Neural crest cell (in vitro differentiated cells): Measurements from ENCODE around the gene PRRC1. TPM values are rescaled to one million over a fixed set of nuclear protein-coding genes. Genes with fewer than 3 reads are reported as not detected.
A peak's percentile ranks its signal among the peaks of the same experiment; 100 is the strongest.
"Not testable (repeated sequence)": the region's sequence is repeated elsewhere in the genome, so short reads cannot be mapped to it uniquely, and the experiment has no call there.

Experiments
- DNase-seq: peaks from one replicate; pipeline ENCODE4 v3.0.0; 2021; ENCODE audit warnings: low read depth, mixed read lengths, low spot score
- H3K27ac Mint-ChIP-seq: one replicate; pipeline ENCODE4 v1.8.0; 2021; ENCODE audit warnings: mild to moderate bottlenecking, mixed read lengths; ENCODE audit not compliant: unreplicated experiment
- H3K27me3 Mint-ChIP-seq: 2 replicates; pipeline ENCODE4 v1.8.0; 2021; ENCODE audit warnings: low read depth, mild to moderate bottlenecking, mixed read lengths
- H3K36me3 Mint-ChIP-seq: 2 replicates; pipeline ENCODE4 v1.8.0; 2021; ENCODE audit warnings: low read depth, mild to moderate bottlenecking, mixed read lengths
- H3K4me1 Mint-ChIP-seq: 2 replicates; pipeline ENCODE4 v1.8.0; 2021; ENCODE audit warnings: mixed read lengths
- H3K4me3 Mint-ChIP-seq: one replicate; pipeline ENCODE4 v1.8.0; 2021; ENCODE audit warnings: mild to moderate bottlenecking, mixed read lengths
- H3K9me3 Mint-ChIP-seq: 2 replicates; pipeline ENCODE4 v1.8.0; 2021; ENCODE audit warnings: mixed read lengths
- total RNA-seq: library from RNA; stranded (reverse); gene quantifications from 2 replicates; pipeline ENCODE4 v1.2.1, GENCODE V29; 2021
- TF ChIP-seq, protein P1 (sequence below): fragments of 200-600 bp; sonication (generic); conservative IDR thresholded peaks from 2 replicates; pipeline ENCODE4 v1.5.0; 2021; ENCODE audit warnings: antibody characterized with exemption, mild to moderate bottlenecking

The PRRC1 gene
- total RNA-seq, 1 donor from 2014 or later: 58.6 TPM

DNA sequence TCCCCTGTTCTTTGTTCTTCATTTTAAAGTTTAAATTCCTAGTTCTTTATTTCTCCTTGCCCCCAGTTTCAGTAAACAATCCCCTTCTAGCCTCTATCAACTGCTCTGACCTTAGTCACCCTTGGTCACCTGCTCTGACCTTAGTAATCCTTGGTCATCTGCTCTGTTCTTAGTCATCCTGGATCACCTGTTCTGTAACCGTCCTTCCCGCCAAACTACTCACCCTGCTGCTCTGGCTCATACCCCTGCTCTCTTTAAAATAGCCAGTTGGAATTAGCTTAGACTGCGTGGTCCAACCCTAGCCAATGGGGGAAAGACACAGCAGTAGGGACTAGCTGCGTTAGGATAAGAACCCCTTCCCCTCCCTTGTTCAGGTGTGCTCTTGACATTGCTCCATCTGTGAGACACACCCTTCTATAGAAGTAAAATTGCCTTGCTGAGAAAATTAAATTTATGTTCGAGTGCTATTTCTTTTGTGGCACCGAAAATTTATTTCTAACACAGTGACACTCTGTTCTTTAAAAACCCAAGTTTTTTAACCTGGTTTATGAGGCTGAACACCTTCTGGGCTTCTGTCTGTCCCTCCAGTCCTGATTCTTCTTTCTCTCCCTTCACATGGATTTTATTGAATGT lies 3.8 kb downstream of the PRRC1 start:
- H3K9me3 Mint-ChIP-seq: peaks cover 2% of the 10 kb centered on the region
- TF ChIP-seq, protein P1, sequence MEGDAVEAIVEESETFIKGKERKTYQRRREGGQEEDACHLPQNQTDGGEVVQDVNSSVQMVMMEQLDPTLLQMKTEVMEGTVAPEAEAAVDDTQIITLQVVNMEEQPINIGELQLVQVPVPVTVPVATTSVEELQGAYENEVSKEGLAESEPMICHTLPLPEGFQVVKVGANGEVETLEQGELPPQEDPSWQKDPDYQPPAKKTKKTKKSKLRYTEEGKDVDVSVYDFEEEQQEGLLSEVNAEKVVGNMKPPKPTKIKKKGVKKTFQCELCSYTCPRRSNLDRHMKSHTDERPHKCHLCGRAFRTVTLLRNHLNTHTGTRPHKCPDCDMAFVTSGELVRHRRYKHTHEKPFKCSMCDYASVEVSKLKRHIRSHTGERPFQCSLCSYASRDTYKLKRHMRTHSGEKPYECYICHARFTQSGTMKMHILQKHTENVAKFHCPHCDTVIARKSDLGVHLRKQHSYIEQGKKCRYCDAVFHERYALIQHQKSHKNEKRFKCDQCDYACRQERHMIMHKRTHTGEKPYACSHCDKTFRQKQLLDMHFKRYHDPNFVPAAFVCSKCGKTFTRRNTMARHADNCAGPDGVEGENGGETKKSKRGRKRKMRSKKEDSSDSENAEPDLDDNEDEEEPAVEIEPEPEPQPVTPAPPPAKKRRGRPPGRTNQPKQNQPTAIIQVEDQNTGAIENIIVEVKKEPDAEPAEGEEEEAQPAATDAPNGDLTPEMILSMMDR: no peak
- H3K4me1 Mint-ChIP-seq: peaks cover 40% of the 10 kb centered on the region
- peaks cover 22% of the 10 kb centered on the region for H3K36me3 Mint-ChIP-seq
- no peak for DNase-seq
- H3K27ac Mint-ChIP-seq: no peak overlapping the region
- peak overlapping the region; percentile 64 for H3K4me3 Mint-ChIP-seq
- no peaks in the 10 kb centered on the region for H3K27me3 Mint-ChIP-seq

DNA sequence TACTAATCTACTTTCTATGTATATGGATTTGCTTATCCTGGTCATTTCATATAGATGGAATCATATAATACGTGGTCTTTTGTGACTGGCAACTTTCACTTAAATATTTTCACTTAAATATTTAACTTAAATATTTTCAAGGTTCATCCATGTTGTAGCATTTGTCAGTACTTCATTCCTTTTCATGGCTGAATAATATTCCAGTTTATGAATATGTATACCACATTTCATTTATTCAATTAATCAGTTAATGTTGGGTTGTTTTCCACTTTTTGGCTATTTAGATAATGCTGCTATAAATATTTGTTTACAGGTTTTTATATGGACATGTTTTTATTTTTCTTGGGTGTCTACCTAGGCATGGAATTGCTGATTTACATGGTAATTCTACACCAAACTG lies 7.7 kb downstream of the PRRC1 start:
- Mint-ChIP-seq H3K4me3 (no peak overlapping the region), H3K4me1 (peaks cover 15% of the 10 kb centered on the region), H3K9me3 (peaks cover 2% of the 10 kb centered on the region), H3K27ac (no peak overlapping the region), H3K36me3 (peaks cover 37% of the 10 kb centered on the region), H3K27me3 (no peaks in the 10 kb centered on the region)
- DNase-seq: no peak
- TF ChIP-seq, protein P1: no peak

DNA sequence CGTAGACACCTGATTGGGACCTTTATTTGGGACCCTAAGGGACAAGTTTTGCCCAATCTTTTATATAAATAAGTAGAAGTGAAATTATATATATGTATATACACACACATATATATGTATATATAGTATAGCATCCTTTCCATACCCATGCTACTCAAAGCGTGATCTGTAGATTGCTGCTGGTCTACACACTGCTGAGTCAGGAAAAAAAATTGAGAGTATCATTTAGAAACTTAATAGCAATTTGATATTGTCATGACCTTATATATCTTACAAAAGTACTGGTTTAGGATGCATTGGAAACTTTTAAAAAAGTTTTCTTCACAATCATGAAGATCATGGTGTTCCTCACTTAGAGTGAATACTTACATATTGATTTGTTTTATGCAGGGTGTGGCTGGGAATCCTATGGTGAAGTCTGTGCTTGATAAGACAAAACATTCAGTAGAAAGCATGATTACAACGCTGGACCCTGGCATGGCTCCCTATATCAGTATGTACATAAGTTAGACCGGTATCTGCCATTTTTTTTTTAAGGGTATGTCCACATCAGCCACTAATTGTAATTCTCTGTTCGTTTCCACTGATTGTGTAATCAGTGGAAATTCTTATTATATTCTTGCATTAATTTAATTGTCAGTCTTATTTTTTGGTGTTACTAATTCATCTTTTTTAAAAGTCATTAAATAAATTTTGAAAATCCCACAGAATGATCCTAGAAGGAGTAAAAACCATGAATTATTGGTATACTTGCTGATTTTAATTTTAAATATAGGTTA lies 12.7 kb downstream of the PRRC1 start:
- Mint-ChIP-seq H3K36me3 (peaks cover 29% of the 10 kb centered on the region), H3K27ac (no peak overlapping the region), H3K4me3 (no peak overlapping the region), H3K9me3 (no peaks in the 10 kb centered on the region), H3K27me3 (no peaks in the 10 kb centered on the region), H3K4me1 (no peaks in the 10 kb centered on the region)
- TF ChIP-seq, protein P1: no peak
- no peak for DNase-seq

DNA sequence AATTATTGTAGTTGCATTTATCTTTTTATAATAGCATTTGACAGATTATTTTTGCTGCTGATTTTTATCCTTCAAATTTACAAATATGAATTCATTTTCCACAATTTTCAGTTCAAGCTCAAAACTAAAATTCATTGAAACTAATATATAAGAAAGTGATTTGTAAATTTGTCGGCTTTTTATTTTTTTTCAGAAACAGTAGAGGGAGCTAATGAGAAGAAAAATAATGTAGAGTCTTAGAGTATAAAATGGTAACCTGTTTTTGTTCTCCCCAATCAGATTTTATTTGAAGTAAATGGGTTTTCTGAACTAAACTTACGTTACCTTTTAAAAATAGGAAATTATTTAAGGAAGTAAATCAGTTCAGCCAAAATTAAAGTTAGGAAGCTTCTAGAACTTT lies 19.2 kb downstream of the PRRC1 start:
- TF ChIP-seq, protein P1: peak; percentile 65
- no peak for DNase-seq
- peaks cover 52% of the 10 kb centered on the region for H3K36me3 Mint-ChIP-seq
- H3K27ac Mint-ChIP-seq: no peak overlapping the region
- no peak overlapping the region for H3K4me3 Mint-ChIP-seq
- H3K27me3 Mint-ChIP-seq: no peaks in the 10 kb centered on the region
- H3K9me3 Mint-ChIP-seq: peaks cover 6% of the 10 kb centered on the region
- no peaks in the 10 kb centered on the region for H3K4me1 Mint-ChIP-seq

DNA sequence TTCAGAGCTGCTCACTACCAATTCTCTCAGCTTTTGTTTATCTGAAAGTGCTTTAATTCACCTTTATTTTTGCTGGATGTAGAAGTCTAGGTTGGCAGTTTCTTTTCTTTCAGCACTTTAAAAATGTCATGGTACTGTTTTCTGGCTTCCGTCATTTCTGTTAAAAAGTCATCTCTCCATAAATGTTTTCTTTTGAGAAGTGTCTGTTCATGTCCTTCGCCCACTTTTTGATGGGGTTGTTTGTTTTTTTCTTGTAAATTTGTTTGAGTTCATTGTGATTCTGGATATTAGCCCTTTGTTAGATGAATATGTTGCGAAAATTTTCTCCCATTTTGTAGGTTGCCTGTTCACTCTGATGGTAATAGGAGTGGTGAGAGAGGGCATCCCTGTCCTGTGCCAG lies 23.1 kb downstream of the PRRC1 start:
- H3K36me3 Mint-ChIP-seq: peaks cover 50% of the 10 kb centered on the region
- H3K9me3 Mint-ChIP-seq, H3K4me1 Mint-ChIP-seq, H3K27me3 Mint-ChIP-seq, H3K27ac Mint-ChIP-seq, H3K4me3 Mint-ChIP-seq, DNase-seq: not testable (repeated sequence)

DNA sequence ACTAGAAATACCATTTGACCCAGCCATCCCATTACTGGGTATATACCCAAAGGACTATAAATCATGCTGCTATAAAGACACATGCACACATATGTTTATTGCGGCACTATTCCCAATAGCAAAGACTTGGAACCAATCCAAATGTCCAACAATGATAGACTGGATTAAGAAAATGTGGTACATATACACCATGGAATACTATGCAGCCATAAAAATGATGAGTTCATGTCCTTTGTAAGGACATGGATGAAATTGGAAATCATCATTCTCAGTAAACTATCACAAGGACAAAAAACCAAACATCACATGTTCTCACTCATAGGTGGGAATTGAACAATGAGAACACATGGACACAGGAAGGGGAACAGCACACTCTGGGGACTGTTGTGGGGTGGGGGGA lies 27.8 kb downstream of the PRRC1 start:
- not testable (repeated sequence) for H3K27me3 Mint-ChIP-seq, DNase-seq, H3K27ac Mint-ChIP-seq, H3K4me1 Mint-ChIP-seq, H3K4me3 Mint-ChIP-seq, H3K9me3 Mint-ChIP-seq
- H3K36me3 Mint-ChIP-seq: peaks cover 35% of the 10 kb centered on the region
